Activated CD4-positive, alpha-beta T cell treated with anti-CD3 and anti-CD28 coated beads, Interleukin-10, Interleukin-2, amounts not matched to agents 100 ng/mL and 50 ng/mL, durations not matched to agents 16 hours and 8 hours (primary cell): ENCODE data around the gene LCN2.
"Not testable (repeated sequence)": the region's sequence is repeated elsewhere in the genome, so short reads cannot be mapped to it uniquely, and the experiment has no call there.

Experiments
- DNase-seq: peaks from one replicate; pipeline ENCODE4 v3.0.0-alpha.2; 2020

The LCN2 gene

GRCh38 chr9:128149001-128149701 lies at the start of gene LCN2:
Gene LCN2, plus strand, starts transcription at chr9:128149453. Its CDS starts 73 bp downstream, at chr9:128149526.
- DNase-seq, result no peak

GRCh38 chr9:128099932-128100491 lies 49.2 kb upstream of the LCN2 start:
- no peak for DNase-seq

GRCh38 chr9:128100581-128100980 lies 48.7 kb upstream of the LCN2 start:
- no peak for DNase-seq

GRCh38 chr9:128101231-128101661 lies 48.0 kb upstream of the LCN2 start:
- no peak for DNase-seq

GRCh38 chr9:128101690-128102089 lies 47.6 kb upstream of the LCN2 start:
- DNase-seq, result no peak

- DNase-seq, result no peak
Measured at GRCh38 chr9:128102196-128102595, 47.1 kb upstream of the LCN2 start.

- no peak for DNase-seq
Measured at GRCh38 chr9:128102861-128103588, 46.2 kb upstream of the LCN2 start.

- peak; percentile 62 for DNase-seq
Measured at GRCh38 chr9:128103589-128103962, 45.7 kb upstream of the LCN2 start.

GRCh38 chr9:128104171-128104618 lies 45.1 kb upstream of the LCN2 start:
- no peak for DNase-seq

GRCh38 chr9:128105538-128106175 lies 43.6 kb upstream of the LCN2 start:
- DNase-seq, result no peak

GRCh38 chr9:128106181-128106939 lies 42.9 kb upstream of the LCN2 start:
- DNase-seq, result no peak

- DNase-seq, result no peak
Measured at GRCh38 chr9:128106940-128107467, 42.2 kb upstream of the LCN2 start.

GRCh38 chr9:128107468-128108268 lies 41.6 kb upstream of the LCN2 start:
- no peak for DNase-seq

- DNase-seq, result no peak
Measured at GRCh38 chr9:128108269-128109049, 40.8 kb upstream of the LCN2 start.

- DNase-seq, result no peak
Measured at GRCh38 chr9:128109050-128109709, 40.1 kb upstream of the LCN2 start.

- DNase-seq, result not testable (repeated sequence)
Measured at GRCh38 chr9:128111726-128112125, 37.5 kb upstream of the LCN2 start.

- DNase-seq, result no peak
Measured at GRCh38 chr9:128113526-128114325, 35.5 kb upstream of the LCN2 start.

GRCh38 chr9:128114326-128115186 lies 34.7 kb upstream of the LCN2 start:
- no peak for DNase-seq
